Measurements from ENCODE around the gene NAP1L1.

Gene NAP1L1

DNA sequence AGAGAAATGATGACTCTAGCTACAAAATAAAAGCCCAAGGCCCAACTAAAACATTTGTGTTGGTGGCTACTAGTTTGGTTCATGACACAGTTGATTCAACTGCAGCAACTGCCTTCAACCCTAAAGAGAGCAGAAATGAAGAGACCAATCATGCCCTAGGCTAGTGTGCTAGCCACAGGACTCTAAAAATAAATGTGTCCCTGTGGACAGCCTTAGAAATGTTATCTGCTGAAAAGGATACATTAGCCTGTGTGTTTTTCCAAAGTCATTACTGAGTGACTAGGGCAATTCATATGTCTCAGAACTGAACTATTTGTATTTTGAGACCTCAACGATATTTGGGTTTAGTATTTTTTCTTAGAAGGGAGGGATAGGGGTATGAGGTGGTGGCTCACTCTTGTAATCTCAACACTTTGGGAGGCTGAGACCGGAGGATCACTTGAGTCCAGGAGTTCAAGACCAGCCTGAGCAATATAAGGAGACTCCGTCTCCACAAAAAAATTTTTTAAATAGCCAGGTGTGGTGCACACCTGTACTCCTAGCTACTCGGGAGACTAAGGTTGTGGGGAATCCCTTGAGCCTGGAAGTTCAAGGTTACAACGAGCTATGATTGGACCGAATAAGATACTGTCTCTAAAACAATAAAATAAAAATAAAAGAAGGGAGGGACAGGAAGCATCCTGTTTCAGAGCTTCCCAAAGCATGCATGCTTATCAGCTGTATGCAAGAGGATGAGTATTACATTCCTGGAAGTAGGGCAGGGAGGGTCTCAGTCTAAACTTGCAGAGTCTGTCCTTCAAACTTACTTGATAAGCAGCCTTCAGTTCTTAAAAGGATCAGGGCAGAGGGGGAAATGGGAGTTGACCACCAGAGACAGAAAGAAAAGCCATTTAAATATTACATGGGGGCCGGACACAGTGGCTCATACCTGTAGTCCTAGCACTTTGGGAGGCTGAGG lies 29.6 kb upstream of the NAP1L1 start:
- no peak for DNase-seq (ENCODE audit: low read depth, low spot score)
- no peak overlapping the region for H3K9ac ChIP-seq (ENCODE audit: insufficient read length)
- no peaks in the 10 kb centered on the region for H3K36me3 ChIP-seq (ENCODE audit: insufficient read depth, low read length)
- TF ChIP-seq POLR2AphosphoS5 (IDR thresholded peaks at IDR 0.05; ENCODE audit: borderline replicate concordance, low read depth, low read length) (no peak), FOXP2 (optimal IDR thresholded peaks at IDR 0.05; ENCODE audit: control extremely low read depth, extremely low read length, insufficient read depth) (no peak), EZH2 (IDR thresholded peaks at IDR 0.05) (no peak)
- H3K27ac ChIP-seq = no peak overlapping the region
- no peak overlapping the region for H3K4me3 ChIP-seq
- no peaks in the 10 kb centered on the region for H3K9me3 ChIP-seq (ENCODE audit: low read depth, low read length)

DNA sequence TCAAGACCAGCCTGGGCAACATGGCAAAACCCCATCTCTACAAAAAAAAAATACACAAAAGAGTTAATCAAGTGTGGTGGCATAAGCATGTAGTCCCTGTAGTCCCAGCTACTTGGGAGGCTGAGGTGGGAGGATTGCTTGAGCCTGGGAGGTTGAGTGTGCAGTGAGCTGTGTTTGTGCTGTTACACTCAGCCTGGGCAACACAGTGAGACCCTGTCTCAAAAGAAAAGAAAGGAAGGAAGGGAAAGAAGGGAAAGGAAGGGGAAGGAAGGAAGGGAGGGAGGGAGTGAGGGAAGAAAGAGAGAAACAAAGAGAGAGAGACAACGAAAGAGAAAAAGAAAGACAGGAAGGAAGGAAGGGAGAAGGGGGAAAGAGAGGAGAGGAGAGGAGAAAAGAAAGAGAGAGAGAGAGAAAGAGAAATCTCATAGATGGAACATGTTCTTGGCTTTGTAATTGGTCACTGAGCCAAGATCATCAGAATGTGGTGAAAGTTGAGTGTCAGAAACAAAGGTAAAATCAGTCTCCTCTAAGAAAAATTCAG lies 26.8 kb upstream of the NAP1L1 start:
- H3K27ac ChIP-seq = no peak overlapping the region
- no peak for DNase-seq (ENCODE audit: low read depth, low spot score)
- TF ChIP-seq FOXP2 (optimal IDR thresholded peaks at IDR 0.05; ENCODE audit: control extremely low read depth, extremely low read length, insufficient read depth) (no peak), POLR2AphosphoS5 (IDR thresholded peaks at IDR 0.05; ENCODE audit: borderline replicate concordance, low read depth, low read length) (no peak), EZH2 (IDR thresholded peaks at IDR 0.05) (no peak)
- H3K36me3 ChIP-seq (ENCODE audit: insufficient read depth, low read length) = no peaks in the 10 kb centered on the region
- no peak overlapping the region for H3K9ac ChIP-seq (ENCODE audit: insufficient read length)
- no peaks in the 10 kb centered on the region for H3K9me3 ChIP-seq (ENCODE audit: low read depth, low read length)
- no peak overlapping the region for H3K4me3 ChIP-seq

DNA sequence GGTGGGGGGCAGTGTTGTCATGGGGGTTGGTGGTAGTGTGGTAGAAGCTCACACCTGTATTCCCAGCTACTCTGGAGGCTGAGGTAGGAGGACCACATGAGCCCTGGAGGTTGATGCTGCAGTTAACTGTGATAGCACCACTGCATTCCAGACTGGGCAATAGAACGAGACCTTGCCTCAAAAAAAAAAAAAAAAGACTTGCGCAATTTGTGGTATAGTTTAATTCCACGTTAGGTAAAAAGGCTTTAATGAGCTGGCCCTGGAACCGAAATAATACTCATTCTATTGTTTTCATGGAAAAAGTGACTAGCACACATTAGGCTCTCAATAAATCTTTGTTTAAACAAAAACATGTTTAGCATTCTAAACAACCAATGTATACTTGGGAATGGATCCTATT lies 25.4 kb upstream of the NAP1L1 start:
- Histone ChIP-seq H3K9ac (ENCODE audit: insufficient read length) (no peak overlapping the region), H3K4me3 (no peak overlapping the region), H3K36me3 (ENCODE audit: insufficient read depth, low read length) (no peaks in the 10 kb centered on the region), H3K27ac (no peak overlapping the region), H3K9me3 (ENCODE audit: low read depth, low read length) (no peaks in the 10 kb centered on the region)
- DNase-seq (ENCODE audit: low read depth, low spot score) = no peak
- TF ChIP-seq POLR2AphosphoS5 (IDR thresholded peaks at IDR 0.05; ENCODE audit: borderline replicate concordance, low read depth, low read length) (no peak), FOXP2 (optimal IDR thresholded peaks at IDR 0.05; ENCODE audit: control extremely low read depth, extremely low read length, insufficient read depth) (no peak), EZH2 (IDR thresholded peaks at IDR 0.05) (no peak)

DNA sequence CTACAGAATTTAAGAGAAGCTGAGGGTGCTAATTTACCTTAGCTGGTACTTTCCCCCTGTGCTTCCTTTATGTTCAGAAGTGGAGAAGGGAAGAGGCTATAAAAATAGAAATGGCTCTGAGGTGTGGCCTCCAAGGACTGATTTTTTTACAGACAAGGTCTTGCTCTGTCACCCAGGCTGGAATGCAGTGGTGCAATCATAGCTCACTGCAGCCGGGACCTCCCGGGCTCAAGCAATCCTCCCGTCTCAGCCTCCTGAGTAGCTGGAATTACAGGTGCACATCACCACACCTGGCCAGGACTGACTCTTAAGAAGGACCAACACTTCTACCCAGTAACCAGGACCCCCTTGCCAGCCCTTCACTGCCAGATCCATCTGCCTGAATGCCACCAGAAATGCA lies 23.9 kb upstream of the NAP1L1 start:
- Histone ChIP-seq H3K36me3 (ENCODE audit: insufficient read depth, low read length) (no peaks in the 10 kb centered on the region), H3K4me3 (no peak overlapping the region), H3K9me3 (ENCODE audit: low read depth, low read length) (no peaks in the 10 kb centered on the region), H3K9ac (ENCODE audit: insufficient read length) (no peak overlapping the region), H3K27ac (no peak overlapping the region)
- TF ChIP-seq POLR2AphosphoS5 (IDR thresholded peaks at IDR 0.05; ENCODE audit: borderline replicate concordance, low read depth, low read length) (no peak), FOXP2 (optimal IDR thresholded peaks at IDR 0.05; ENCODE audit: control extremely low read depth, extremely low read length, insufficient read depth) (no peak), EZH2 (IDR thresholded peaks at IDR 0.05) (no peak)
- DNase-seq (ENCODE audit: low read depth, low spot score) = no peak

DNA sequence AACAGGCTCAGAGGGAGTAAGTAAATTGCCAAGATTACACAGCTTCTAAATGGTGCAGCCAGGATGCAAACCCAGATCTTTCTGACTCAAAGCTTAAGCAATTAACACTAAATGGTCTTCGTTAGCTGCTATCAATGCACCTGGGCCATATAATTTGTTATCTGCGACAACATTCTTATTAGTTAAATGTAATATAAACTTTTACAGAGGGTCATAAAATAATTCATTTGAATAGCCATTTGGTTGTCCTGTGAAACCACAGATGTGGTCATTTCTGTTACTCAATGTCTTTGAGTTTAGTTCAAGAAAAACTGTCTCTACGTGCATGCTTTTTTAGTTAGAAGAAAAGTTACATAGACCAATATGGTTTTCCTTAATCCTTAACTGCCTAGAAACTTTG lies 22.1 kb upstream of the NAP1L1 start:
- Histone ChIP-seq H3K4me3 (no peak overlapping the region), H3K9ac (ENCODE audit: insufficient read length) (no peak overlapping the region), H3K36me3 (ENCODE audit: insufficient read depth, low read length) (no peaks in the 10 kb centered on the region), H3K9me3 (ENCODE audit: low read depth, low read length) (no peaks in the 10 kb centered on the region), H3K27ac (no peak overlapping the region)
- DNase-seq (ENCODE audit: low read depth, low spot score) = no peak
- TF ChIP-seq POLR2AphosphoS5 (IDR thresholded peaks at IDR 0.05; ENCODE audit: borderline replicate concordance, low read depth, low read length) = no peak
- TF ChIP-seq EZH2 (IDR thresholded peaks at IDR 0.05) = no peak
- no peak for TF ChIP-seq FOXP2 (optimal IDR thresholded peaks at IDR 0.05; ENCODE audit: control extremely low read depth, extremely low read length, insufficient read depth)

DNA sequence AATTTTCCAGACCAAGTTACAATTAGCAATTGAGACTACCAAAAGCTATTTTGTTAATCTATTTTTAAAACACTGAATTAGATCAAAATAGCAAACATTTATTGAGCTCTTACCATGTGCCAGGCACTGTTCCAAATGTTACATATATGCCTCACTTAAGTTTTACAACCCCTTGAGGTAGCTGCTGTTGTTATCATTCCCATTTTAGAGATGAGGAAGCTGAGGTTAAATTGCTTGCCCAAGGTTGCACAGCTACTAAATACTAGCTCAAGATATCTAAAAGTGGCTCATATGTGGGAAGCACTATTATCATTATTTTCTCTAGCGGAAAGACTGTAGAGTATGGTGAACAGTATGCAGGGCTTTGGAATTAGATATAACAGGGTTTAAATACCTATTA lies 19.5 kb upstream of the NAP1L1 start:
- Histone ChIP-seq H3K4me3 (no peak overlapping the region), H3K36me3 (ENCODE audit: insufficient read depth, low read length) (no peaks in the 10 kb centered on the region), H3K27ac (no peak overlapping the region), H3K9me3 (ENCODE audit: low read depth, low read length) (no peaks in the 10 kb centered on the region), H3K9ac (ENCODE audit: insufficient read length) (no peak overlapping the region)
- no peak for DNase-seq (ENCODE audit: low read depth, low spot score)
- TF ChIP-seq FOXP2 (optimal IDR thresholded peaks at IDR 0.05; ENCODE audit: control extremely low read depth, extremely low read length, insufficient read depth) (no peak), EZH2 (IDR thresholded peaks at IDR 0.05) (no peak), POLR2AphosphoS5 (IDR thresholded peaks at IDR 0.05; ENCODE audit: borderline replicate concordance, low read depth, low read length) (no peak)

DNA sequence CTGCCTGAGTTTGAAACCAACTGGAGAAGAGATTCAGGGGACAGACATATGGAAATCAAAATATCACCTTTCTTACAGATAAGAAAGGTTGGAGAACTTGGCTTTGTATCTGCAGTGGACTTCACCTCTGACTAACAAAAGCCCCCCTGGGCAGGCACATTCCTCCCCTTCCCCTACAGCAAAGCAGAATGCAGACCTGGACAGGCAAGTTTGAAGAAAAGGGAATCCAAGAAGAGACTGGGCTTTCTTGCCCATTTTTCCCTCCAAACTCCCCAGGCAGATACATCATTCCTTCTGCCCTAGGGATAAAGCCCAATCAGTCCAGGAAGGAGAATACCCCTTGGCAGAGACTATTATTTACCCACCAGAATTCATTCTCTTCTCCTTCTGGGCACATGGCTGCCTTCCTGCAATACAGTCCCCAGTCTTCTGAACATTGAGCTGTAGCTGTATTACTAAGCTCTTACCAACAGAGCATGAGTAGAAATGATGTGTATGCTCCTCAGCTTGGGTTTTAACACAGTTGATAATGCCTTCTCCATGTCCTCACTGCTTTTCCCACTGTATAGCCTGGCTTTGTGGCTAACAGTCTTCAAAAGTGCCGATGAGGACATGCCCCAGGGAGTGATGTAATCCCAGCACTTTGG lies 17.4 kb upstream of the NAP1L1 start:
- TF ChIP-seq EZH2 (IDR thresholded peaks at IDR 0.05) (no peak), POLR2AphosphoS5 (IDR thresholded peaks at IDR 0.05; ENCODE audit: borderline replicate concordance, low read depth, low read length) (no peak), FOXP2 (optimal IDR thresholded peaks at IDR 0.05; ENCODE audit: control extremely low read depth, extremely low read length, insufficient read depth) (no peak)
- Histone ChIP-seq H3K27ac (no peak overlapping the region), H3K9ac (ENCODE audit: insufficient read length) (no peak overlapping the region), H3K36me3 (ENCODE audit: insufficient read depth, low read length) (no peaks in the 10 kb centered on the region), H3K9me3 (ENCODE audit: low read depth, low read length) (no peaks in the 10 kb centered on the region), H3K4me3 (no peak overlapping the region)
- DNase-seq (ENCODE audit: low read depth, low spot score) = no peak

DNA sequence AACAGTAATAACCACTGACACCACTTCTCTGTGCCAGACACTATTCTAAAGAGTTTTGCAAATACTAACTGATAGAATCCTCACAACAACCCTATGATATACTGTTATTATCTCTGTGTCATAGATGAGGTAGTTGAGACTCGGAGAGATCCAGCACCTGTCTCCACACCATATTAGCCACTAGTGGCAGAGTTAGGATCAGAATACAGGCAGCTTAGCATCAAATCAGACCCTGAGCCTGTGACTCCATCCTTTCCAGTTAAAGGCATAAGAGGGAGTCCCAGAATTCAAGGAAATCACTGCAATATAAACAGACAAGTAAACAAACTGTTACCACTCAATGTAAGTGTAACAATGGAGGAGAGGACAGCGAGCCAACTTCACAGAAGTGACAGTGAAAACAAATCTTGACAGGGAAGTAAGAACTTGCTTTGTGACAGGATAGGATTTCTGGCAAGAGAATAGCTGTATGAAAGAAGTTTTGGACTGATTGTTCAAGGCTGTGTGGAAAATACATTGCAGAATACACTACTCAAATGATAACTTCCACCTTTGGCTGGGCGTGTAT lies 11.7 kb upstream of the NAP1L1 start:
- H3K9ac ChIP-seq (ENCODE audit: insufficient read length) = no peak overlapping the region
- H3K36me3 ChIP-seq (ENCODE audit: insufficient read depth, low read length) = no peaks in the 10 kb centered on the region
- H3K4me3 ChIP-seq = no peak overlapping the region
- no peak overlapping the region for H3K27ac ChIP-seq
- TF ChIP-seq EZH2 (IDR thresholded peaks at IDR 0.05) = no peak
- TF ChIP-seq FOXP2 (optimal IDR thresholded peaks at IDR 0.05; ENCODE audit: control extremely low read depth, extremely low read length, insufficient read depth) = no peak
- TF ChIP-seq POLR2AphosphoS5 (IDR thresholded peaks at IDR 0.05; ENCODE audit: borderline replicate concordance, low read depth, low read length) = no peak
- no peak for DNase-seq (ENCODE audit: low read depth, low spot score)
- H3K9me3 ChIP-seq (ENCODE audit: low read depth, low read length) = no peaks in the 10 kb centered on the region
